ENCODE data around the gene SERINC2. TPM values are rescaled to one million over a fixed set of nuclear protein-coding genes. Genes with fewer than 3 reads are reported as not detected.

SERINC2 gene
- total RNA-seq, 1 experiment from 2014 or later, result 17.1 TPM

DNA sequence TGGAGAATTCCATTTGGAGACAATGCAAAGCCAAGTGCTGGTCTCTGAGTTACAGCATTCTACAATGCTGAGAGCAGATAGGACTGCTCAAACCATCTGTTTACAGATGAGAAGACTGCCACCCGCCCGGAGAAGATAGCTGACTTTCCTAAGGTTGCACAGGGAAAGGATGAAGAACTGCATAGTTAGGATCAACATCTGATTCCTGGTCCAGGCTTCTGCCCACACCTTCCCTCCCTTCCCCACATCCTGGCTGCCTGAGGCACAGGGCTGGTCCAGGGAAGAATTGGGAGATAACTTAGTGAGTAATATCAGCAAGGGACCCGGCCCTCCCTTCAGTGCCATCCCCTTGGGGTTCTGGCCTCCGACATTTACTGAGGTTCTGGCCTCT is 2.0 kb downstream of the SERINC2 start:
- no peak overlapping the region; the same call in 1 of the 2 replicates for H3K4me3 ChIP-seq
- H3K36me3 ChIP-seq, result no peaks in the 10 kb centered on the region
- H3K27me3 ChIP-seq, result no peaks in the 10 kb centered on the region
- DNase-seq, result no peak
- H3K27ac ChIP-seq, result no peak overlapping the region; the same call in 1 of the 2 replicates
- H3K9me3 ChIP-seq (replicated peaks), result no peaks in the 10 kb centered on the region
- peaks cover 21% of the 10 kb centered on the region for H3K4me1 ChIP-seq

DNA sequence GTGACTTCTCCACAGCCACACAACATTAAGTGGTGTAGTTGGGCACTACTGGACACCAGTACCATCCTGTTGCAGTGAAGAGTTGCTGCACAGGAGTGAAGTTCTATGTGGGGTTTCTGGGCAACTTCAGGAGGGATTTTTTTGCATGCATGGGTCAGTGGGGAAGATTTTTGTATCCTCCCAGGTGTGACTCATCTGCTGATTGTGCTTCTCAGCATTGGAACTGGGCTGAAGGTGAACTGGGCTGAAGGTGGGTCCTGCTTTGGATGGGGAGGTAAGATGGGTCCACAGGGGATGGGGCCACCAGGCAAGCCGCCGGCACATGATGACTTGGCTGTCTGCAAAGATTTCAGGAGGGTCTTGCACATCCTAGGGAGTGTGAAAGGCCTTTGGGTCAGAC is 2.6 kb downstream of the SERINC2 start:
- H3K27me3 ChIP-seq, result no peaks in the 10 kb centered on the region
- H3K9me3 ChIP-seq (replicated peaks), result no peaks in the 10 kb centered on the region
- no peaks in the 10 kb centered on the region for H3K36me3 ChIP-seq
- no peak overlapping the region for H3K4me3 ChIP-seq
- no peak for DNase-seq
- H3K4me1 ChIP-seq, result peaks cover 21% of the 10 kb centered on the region
- 0 out of 2 replicates have a peak overlapping the region, but pooled peaks have one; percentile 0 for H3K27ac ChIP-seq

DNA sequence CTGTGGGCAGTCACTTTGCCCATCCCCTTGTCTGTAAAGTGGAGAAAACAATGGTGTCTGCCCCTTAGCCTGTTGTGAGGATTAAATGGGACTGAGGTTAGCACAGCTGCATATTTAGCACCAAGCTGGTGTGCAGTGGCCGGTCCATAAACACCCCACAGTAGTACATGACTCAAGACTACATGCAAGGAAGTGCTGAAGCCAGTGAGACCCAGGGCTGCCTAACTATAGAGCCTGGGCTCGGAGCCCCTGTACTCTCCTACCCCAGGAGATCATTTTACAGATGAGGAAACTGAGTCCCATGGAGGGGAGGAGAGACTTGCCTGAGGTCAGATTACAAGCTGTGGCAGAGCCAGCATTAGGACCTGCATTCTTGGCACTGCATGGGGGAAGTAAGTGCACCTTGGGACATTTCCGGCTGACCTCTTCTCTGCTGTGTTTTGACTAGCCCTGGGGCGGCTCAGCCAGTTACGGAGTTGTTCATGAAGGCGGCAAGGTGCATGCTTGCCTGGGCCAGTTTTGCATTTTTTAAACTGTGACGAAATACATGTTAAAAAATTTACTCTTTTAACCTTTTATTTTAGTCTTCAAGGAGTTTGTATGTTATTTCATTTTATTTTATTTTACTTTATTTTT is 3.2 kb downstream of the SERINC2 start:
- 0 out of 2 replicates have a peak overlapping the region, but pooled peaks have one; percentile 0 for H3K27ac ChIP-seq
- DNase-seq, result peak; percentile 39 to 66
- peaks cover 21% of the 10 kb centered on the region for H3K4me1 ChIP-seq
- no peaks in the 10 kb centered on the region for H3K36me3 ChIP-seq
- H3K9me3 ChIP-seq (replicated peaks), result no peaks in the 10 kb centered on the region
- H3K4me3 ChIP-seq, result no peak overlapping the region
- no peaks in the 10 kb centered on the region for H3K27me3 ChIP-seq

DNA sequence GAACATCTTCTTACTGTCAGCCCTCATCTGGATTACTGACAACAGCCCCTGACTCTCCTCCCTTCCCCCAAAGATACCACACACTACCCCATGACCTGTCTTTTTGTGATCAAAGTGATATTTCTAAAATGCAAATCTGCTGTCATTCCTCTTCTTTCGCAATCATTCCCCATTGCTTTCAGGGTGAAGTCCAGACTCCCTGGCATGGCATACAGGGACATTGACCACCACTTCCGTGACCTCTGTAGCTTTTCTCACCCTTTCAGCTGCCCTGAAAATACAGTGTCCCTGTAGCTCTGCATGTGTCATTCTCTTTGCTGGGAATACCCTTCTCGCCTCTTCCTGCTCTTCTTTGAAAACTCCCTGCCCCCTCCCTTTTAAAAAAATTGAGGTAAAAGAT is 4.1 kb downstream of the SERINC2 start:
- DNase-seq, result no peak
- no peaks in the 10 kb centered on the region for H3K36me3 ChIP-seq

DNA sequence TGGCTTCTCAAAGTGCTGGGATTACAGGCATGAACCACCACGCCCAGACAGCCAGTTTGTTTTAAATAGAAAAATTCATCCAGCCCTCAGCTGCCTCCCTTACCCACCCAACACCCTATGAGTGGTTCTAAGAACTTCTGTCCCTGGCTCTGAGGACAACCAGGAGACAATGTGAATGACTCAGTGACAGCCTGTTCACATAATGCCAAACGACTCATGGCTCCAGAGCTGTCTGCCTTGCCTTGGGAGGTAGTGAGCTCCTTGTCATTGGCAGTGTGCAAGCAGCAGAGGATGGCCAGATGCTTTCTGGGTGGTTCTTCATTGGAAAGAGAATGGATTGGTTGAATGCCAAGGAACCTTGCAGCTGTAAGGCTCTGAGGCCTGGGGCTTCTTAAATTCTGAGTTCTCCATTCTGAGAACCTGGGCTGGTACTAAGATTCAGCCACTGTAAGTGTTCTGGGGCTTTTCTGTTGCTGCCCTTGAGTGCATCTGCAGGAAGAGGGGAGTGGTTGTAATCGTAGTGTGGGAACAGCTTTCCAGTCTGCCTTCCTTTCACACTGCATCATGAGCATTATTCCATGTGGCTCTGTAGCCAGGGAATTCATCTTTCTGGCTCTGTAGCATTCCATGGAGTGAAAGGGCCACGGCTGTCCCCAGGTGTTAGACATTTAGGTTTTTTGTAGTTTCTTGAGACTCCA is 5.8 kb downstream of the SERINC2 start:
- no peak overlapping the region for H3K27ac ChIP-seq
- no peaks in the 10 kb centered on the region for H3K27me3 ChIP-seq
- peaks cover 33% of the 10 kb centered on the region for H3K4me1 ChIP-seq
- no peaks in the 10 kb centered on the region for H3K36me3 ChIP-seq
- no peaks in the 10 kb centered on the region for H3K9me3 ChIP-seq (replicated peaks)
- no peak for DNase-seq
- H3K4me3 ChIP-seq, result no peak overlapping the region

More for the DNA sequence above, 4.1 kb downstream of the SERINC2 start:
- peaks cover 27% of the 10 kb centered on the region for H3K4me1 ChIP-seq
- H3K27ac ChIP-seq, result no peak overlapping the region
- H3K27me3 ChIP-seq, result no peaks in the 10 kb centered on the region
- H3K9me3 ChIP-seq (replicated peaks), result no peaks in the 10 kb centered on the region
- H3K4me3 ChIP-seq, result no peak overlapping the region

DNA sequence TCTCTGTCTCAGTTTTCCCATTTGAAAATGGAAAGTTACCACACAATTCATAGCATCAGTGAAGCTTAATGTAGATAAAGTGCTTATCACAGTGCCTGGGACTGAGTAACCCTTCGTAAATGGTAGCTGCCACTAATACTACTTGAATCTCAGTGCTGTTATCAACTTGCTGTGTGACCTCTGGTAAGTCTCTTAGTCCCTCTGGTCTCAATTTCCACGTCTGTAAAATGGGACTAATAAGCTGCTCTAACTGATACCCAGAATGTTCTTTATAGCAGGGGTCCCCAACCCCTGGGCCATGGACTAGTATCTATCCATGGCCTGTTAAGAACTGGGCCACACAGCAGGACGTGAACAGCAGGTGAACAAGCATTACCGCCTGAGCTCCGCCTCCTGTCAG is 7.7 kb downstream of the SERINC2 start:
- Histone ChIP-seq H3K4me1 (peaks cover 27% of the 10 kb centered on the region), H3K4me3 (no peak overlapping the region), H3K27ac (no peak overlapping the region), H3K9me3 (replicated peaks) (no peaks in the 10 kb centered on the region), H3K27me3 (no peaks in the 10 kb centered on the region), H3K36me3 (no peaks in the 10 kb centered on the region)
- DNase-seq, result no peak

DNA sequence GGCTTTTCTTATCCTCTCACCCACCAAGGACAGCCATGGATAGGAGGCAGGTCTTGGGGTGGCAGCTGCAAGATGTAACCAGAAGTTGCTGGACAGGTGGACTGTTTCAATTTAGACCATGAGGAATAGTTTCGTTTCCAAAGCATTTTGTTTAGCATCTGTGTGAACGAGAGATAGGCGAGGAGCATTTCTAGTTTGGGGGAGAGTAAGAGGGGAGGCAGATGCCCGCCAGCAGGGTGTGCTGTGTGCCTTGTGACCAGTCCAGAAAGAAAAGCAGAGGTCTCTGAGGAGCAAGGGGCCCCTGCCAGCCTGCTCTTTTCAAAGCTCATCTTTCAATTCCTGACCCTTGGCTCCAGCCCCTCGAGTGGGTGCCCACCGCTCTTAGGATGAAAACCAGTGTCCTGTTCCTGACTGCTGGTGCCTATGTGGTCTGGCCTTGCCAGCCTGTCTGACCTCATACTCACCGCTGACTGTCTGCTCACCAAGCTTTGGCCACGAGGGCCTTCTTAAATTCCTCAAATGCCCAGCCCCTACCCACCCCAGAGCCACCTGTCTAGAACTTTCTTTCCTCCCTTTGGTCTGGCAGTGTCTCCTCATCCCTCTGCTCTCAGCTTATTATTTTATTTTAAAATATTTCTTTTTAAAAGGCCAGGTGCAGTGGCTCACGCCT is 8.5 kb downstream of the SERINC2 start:
- Histone ChIP-seq H3K36me3 (no peaks in the 10 kb centered on the region), H3K9me3 (replicated peaks) (no peaks in the 10 kb centered on the region), H3K4me1 (peaks cover 19% of the 10 kb centered on the region), H3K27me3 (no peaks in the 10 kb centered on the region), H3K4me3 (no peak overlapping the region), H3K27ac (no peak overlapping the region; the same call in 1 of the 2 replicates)
- peak; percentile 55 to 71 for DNase-seq

DNA sequence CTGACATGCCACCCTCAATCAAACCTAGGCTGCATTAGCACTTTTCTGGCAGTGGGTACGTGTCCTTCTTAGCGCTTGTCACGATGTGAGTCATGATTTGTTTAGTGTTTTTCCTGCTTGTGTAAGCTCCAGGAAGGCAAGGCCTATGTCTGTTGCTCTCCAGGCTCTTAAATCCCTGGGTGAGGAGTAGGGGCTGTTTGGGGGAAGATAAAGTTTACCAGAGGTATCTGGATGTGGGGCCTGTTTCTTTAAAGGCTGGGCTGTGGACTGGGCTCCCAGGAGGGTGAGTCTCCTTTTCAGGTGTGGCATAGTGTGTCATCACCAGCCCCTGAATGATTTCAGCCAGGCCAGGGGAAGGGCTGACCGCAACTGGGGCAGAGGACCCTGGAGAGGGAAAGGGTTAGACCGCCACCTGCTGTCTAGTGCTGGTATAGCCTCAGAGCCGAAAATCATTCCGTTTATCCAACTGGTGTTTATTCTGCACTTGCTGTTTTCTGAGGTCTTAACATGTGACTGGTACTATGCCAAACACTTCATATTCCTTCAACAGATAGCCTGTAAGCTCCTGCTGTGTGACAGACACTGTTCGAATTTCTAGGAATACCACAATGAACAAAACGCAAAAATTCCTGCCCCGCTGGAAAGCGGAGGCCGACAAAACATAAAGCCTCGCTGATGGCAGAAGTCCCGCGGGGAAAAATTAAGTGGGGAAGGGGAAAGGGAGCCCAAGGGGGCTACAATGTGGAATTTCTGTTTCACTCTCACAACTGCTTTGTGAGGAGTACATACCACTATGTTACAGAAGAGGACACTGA is 9.7 kb downstream of the SERINC2 start:
- Histone ChIP-seq H3K4me3 (no peak overlapping the region), H3K27ac (no peak overlapping the region), H3K36me3 (no peaks in the 10 kb centered on the region), H3K27me3 (no peaks in the 10 kb centered on the region), H3K9me3 (replicated peaks) (no peaks in the 10 kb centered on the region), H3K4me1 (peaks cover 19% of the 10 kb centered on the region)
- DNase-seq, result peak; percentile 75 to 92

DNA sequence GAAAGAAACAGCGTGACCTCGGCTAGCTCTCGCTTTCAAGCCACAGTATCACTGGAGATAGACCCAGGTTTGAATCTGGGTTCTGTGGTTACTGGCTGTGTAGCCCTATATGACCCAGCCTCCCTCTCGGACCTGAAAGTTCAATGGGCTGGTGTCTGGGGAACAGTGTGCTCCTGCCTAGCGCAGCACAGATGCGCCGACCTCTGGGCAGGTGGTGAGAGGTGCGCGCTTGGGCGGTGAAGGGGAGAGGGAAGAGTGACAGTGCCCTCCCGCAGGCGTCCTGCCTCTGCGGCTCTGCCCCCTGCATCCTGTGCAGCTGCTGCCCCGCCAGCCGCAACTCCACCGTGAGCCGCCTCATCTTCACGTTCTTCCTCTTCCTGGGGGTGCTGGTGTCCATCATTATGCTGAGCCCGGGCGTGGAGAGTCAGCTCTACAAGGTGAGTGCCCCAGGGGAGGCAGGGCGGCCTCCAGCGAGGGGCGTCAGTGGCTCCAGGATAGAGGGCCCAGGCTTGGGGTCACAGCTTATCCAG is 10.5 kb downstream of the SERINC2 start:
- Histone ChIP-seq H3K27me3 (no peaks in the 10 kb centered on the region), H3K27ac (no peak overlapping the region), H3K36me3 (no peaks in the 10 kb centered on the region), H3K9me3 (replicated peaks) (no peaks in the 10 kb centered on the region), H3K4me3 (no peak overlapping the region), H3K4me1 (peaks cover 19% of the 10 kb centered on the region)
- DNase-seq, result peak; percentile 28 to 30

DNA sequence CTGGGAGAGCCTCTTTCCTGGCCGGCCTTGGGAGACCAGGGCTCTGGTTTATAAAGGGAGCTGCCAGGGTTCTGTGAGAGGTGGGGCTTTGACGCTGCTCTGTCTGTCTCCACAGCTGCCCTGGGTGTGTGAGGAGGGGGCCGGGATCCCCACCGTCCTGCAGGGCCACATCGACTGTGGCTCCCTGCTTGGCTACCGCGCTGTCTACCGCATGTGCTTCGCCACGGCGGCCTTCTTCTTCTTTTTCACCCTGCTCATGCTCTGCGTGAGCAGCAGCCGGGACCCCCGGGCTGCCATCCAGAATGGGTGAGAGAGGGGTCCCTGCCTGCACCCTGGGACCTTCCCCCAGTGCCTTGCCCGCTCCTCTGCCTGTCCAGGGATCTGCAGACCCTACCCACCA is 11.6 kb downstream of the SERINC2 start:
- DNase-seq, result no peak
- Histone ChIP-seq H3K27ac (no peak overlapping the region), H3K27me3 (no peaks in the 10 kb centered on the region), H3K9me3 (replicated peaks) (no peaks in the 10 kb centered on the region), H3K4me1 (peaks cover 19% of the 10 kb centered on the region), H3K36me3 (no peaks in the 10 kb centered on the region), H3K4me3 (no peak overlapping the region)

DNA sequence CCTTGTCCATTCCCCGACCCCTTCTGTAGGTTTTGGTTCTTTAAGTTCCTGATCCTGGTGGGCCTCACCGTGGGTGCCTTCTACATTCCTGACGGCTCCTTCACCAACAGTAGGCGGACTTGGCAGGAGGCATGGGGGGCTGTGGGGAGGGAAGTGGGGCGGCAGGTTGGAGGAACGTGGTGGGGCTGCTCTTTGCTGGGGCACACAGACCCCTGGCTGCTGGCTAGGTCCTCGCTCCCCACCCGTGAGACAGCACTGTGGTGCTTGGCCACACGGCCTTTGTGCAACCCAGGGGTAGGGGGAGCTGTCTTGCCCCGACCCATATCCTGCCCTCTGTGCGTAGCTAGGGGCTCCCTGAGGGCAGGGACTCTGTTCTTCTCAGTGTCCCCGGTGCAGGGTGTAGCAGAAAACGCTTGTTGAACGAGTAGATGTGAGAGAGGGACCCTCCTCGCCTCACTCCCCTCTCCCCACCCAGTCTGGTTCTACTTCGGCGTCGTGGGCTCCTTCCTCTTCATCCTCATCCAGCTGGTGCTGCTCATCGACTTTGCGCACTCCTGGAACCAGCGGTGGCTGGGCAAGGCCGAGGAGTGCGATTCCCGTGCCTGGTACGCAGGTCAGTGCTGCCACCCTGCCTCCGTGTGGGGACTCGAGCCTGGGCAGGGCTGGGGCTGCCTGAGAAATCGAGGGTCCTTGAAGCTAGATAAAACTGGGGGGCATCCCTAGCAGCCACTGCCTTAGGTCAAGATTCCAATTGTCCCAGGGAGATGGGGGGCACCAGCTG is 12.5 kb downstream of the SERINC2 start:
- DNase-seq, result no peak
- H3K4me3 ChIP-seq, result no peak overlapping the region
- H3K27me3 ChIP-seq, result no peaks in the 10 kb centered on the region
- no peaks in the 10 kb centered on the region for H3K36me3 ChIP-seq
- peaks cover 19% of the 10 kb centered on the region for H3K4me1 ChIP-seq
- H3K9me3 ChIP-seq (replicated peaks), result no peaks in the 10 kb centered on the region
- no peak overlapping the region for H3K27ac ChIP-seq

DNA sequence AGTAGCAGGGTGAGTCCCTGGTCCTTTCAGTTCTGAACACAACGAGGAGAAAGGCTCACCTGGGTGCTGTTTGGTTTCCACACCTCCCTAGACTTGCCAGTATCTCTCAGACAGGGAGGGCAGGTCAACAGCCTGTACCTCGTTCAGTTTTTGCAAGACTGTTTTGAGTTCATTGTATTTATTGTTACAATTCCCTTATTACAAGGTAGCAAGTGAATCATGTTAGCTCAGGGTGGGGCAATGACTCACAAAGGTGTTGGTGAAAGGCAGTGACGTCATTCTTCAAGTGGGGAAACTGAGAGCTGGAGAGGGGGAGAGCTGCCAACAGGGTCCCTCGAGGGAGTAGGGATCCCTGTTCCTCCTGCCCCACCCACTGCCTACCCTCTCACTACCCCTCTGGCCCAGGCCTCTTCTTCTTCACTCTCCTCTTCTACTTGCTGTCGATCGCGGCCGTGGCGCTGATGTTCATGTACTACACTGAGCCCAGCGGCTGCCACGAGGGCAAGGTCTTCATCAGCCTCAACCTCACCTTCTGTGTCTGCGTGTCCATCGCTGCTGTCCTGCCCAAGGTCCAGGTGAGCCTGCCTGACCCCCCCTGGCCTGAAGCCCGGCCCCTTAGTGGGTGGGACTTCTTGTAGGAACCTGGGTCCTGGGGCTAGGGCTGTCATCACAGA is 13.4 kb downstream of the SERINC2 start:
- H3K36me3 ChIP-seq, result no peaks in the 10 kb centered on the region
- no peaks in the 10 kb centered on the region for H3K9me3 ChIP-seq (replicated peaks)
- H3K27me3 ChIP-seq, result no peaks in the 10 kb centered on the region
- DNase-seq, result no peak
- no peak overlapping the region for H3K27ac ChIP-seq
- H3K4me3 ChIP-seq, result no peak overlapping the region
- peaks cover 19% of the 10 kb centered on the region for H3K4me1 ChIP-seq

DNA sequence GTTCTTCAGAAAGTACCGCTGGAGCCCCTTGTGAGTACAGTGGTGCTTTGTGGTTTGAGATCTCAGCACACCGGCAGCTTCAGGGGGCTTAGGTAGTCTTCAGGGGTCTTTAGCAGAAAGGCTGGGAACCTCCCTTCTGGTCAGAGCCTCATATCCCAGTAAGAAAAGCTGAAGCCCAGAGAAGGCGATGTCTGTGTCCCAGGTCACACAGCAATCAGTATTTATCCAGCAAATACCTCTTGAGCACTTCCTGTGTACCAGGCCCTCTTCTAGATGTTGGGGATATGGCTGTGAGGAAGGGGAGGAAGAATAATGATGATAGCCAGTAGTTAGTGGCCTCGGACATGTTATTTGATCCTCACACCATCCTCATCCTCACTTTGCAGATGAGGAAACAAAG is 14.3 kb downstream of the SERINC2 start:
- Histone ChIP-seq H3K27ac (no peak overlapping the region), H3K4me1 (peaks cover 12% of the 10 kb centered on the region), H3K9me3 (replicated peaks) (no peaks in the 10 kb centered on the region), H3K27me3 (no peaks in the 10 kb centered on the region), H3K36me3 (no peaks in the 10 kb centered on the region), H3K4me3 (no peak overlapping the region)
- no peak for DNase-seq

All from SJCRH30 (cell line).